ENCODE data around the gene BMP8B. TPM values are rescaled to one million over a fixed set of nuclear protein-coding genes. Genes with fewer than 3 reads are reported as not detected.

The BMP8B gene
- total RNA-seq, 4 donors from 2014 or later: 0.83 to 4.6 (median 2.3) TPM

DNA sequence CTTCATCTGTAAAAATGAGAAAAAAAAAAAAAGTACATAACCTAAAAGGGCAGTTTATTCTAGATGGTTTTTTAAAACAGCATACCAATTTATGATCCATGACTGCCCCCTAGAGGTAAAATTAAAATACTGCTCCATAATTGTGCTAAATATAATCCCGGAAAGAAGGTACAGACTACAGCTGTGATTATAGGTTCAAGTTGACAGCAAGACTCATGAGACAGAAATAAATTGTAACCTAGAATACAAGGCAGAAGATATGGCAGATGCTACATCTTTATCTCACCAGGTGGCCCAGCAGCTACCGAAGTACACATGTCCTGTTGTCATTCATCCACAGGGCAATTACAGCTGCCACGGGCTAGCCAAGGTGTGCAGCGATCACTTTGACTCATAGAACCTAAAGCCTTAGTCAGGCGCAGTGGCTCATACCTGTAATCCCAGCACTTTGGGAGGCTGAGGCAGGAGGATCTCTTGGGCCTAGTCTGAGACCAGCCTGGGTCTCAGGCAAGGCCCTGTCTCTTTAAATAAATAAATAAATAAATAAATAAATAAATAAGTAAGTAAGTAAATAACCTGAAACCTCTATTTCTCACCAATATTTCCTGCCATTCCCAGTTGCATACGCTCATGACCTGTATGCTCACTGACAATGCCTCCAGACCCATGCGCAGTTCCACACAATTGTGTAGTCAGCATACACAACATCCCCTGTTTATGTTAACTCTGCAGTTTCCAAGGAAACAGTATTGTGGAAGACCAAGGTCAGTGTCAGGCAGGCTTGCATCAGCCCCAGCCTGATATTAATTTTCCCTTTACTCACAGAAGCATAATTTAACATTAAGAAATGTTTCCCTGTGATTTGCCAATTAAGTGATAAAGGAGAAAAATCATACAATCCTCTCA is 68.3 kb downstream of the BMP8B start:
- no peaks in the 10 kb centered on the region for H3K9me3 ChIP-seq
- no peak overlapping the region for H3K27ac ChIP-seq (replicated peaks in 1 of 4)
- H3K4me1 ChIP-seq: peaks cover 0 to 3% (median 0%) of the 10 kb centered on the region in 4 donors
- intact Hi-C loops (cut with DNase I): loop anchor here (5.0 kb wide), 1 partner anchor 68 kb away; no protein-coding TSS in a partner anchor
- peaks cover 0 to 35% (median 0%) of the 10 kb centered on the region in 4 donors for H3K27me3 ChIP-seq
- no peak overlapping the region for H3K4me3 ChIP-seq
- no peak for TF ChIP-seq EP300 (IDR thresholded peaks at IDR 0.05)
- TF ChIP-seq, protein P1, sequence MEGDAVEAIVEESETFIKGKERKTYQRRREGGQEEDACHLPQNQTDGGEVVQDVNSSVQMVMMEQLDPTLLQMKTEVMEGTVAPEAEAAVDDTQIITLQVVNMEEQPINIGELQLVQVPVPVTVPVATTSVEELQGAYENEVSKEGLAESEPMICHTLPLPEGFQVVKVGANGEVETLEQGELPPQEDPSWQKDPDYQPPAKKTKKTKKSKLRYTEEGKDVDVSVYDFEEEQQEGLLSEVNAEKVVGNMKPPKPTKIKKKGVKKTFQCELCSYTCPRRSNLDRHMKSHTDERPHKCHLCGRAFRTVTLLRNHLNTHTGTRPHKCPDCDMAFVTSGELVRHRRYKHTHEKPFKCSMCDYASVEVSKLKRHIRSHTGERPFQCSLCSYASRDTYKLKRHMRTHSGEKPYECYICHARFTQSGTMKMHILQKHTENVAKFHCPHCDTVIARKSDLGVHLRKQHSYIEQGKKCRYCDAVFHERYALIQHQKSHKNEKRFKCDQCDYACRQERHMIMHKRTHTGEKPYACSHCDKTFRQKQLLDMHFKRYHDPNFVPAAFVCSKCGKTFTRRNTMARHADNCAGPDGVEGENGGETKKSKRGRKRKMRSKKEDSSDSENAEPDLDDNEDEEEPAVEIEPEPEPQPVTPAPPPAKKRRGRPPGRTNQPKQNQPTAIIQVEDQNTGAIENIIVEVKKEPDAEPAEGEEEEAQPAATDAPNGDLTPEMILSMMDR (IDR thresholded peaks at IDR 0.05): peak; percentile 66 to 79 (median 76)
- TF ChIP-seq POLR2AphosphoS5 (IDR thresholded peaks at IDR 0.05): no peak
- TF ChIP-seq POLR2A (IDR thresholded peaks at IDR 0.05; ENCODE audit: low read depth): no peak
- no peak for DNase-seq (ENCODE audit: extremely low spot score)
- no peaks in the 10 kb centered on the region for H3K36me3 ChIP-seq
- 50% methylated on average over 7 of the region's 7 CpGs for WGBS

DNA sequence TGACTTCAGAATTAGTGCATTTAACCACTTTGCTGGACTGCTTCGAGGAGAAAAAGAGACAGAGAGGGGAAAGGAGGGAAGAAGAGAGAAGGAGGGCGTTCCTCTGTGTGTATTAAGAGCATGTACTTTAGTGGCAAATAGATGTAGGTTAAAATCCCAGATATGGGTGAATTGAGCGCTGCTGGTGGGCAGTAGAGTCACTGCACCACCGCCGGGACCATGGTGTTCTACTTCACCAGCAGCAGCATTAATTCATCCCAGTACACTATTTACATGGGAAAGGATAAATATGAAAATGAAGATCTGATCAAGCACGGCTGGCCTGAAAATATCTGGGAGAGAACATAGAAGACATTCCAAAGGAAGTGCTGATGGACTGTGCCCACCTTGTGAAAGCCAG is 70.9 kb downstream of the BMP8B start:
- H3K9me3 ChIP-seq: no peaks in the 10 kb centered on the region
- no peaks in the 10 kb centered on the region for H3K36me3 ChIP-seq
- H3K27ac ChIP-seq (replicated peaks in 1 of 4): no peak overlapping the region
- DNase-seq (ENCODE audit: extremely low spot score): no peak
- H3K27me3 ChIP-seq: peaks cover 0 to 37% (median 0%) of the 10 kb centered on the region in 4 donors
- intact Hi-C loops (cut with DNase I): loop anchor here (2.0 kb wide), 1 partner anchor 111 kb away; no protein-coding TSS in a partner anchor
- 69% methylated on average over 6 of the region's 6 CpGs for WGBS
- H3K4me1 ChIP-seq: peaks cover 0 to 3% (median 0%) of the 10 kb centered on the region in 4 donors
- TF ChIP-seq, protein P1 (IDR thresholded peaks at IDR 0.05): no peak
- no peak for TF ChIP-seq POLR2AphosphoS5 (IDR thresholded peaks at IDR 0.05)
- no peak for TF ChIP-seq POLR2A (IDR thresholded peaks at IDR 0.05; ENCODE audit: low read depth)
- no peak for TF ChIP-seq EP300 (IDR thresholded peaks at IDR 0.05)
- H3K4me3 ChIP-seq: no peak overlapping the region

DNA sequence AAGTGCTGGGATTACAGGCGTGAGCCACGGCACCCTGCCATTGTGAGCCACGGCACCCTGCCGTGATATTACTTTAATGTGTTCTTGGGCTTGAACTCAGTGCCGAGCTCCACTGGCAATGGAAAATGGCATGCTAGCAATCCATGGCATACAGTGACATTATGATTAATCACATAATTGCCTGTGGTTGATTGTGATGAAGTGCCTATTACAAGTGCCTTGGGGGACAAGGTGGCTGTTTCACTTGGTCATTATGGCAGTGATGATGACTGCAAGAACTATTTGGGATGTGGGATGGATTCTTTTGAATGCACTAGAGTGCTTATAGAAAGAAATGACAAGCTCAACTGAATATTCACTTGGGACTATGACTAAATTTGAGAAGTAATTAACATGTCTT is 75.1 kb downstream of the BMP8B start:
- DNase-seq (ENCODE audit: extremely low spot score): no peak
- no peak for TF ChIP-seq POLR2AphosphoS5 (IDR thresholded peaks at IDR 0.05)
- WGBS: 96% methylated on average over 5 of the region's 5 CpGs
- Histone ChIP-seq H3K27ac (replicated peaks in 1 of 4) (no peak overlapping the region), H3K9me3 (no peaks in the 10 kb centered on the region), H3K36me3 (no peaks in the 10 kb centered on the region), H3K27me3 (peaks cover 0 to 67% (median 0%) of the 10 kb centered on the region in 4 donors), H3K4me1 (no peaks in the 10 kb centered on the region), H3K4me3 (no peak overlapping the region)
- intact Hi-C loops (cut with DNase I): no loop called here

DNA sequence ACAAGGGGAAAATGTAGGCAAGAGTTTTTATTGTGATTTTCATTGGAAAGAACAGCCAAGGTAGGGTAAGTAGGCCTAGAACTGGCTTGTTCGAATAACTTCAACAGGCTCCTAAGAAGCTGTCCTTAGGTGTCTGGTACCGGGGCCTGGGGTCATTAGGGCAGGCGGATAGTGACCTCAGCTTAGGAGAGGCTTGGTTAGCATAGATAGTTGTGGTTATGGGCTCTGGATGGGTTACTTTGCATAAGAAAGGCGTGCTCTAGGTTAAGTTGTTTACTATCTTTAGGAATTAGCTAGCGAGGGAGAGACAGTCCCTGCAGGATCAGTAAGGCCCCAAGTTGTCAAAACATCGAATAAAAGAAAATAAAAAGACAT is 76.7 kb downstream of the BMP8B start:
- no peaks in the 10 kb centered on the region for H3K4me1 ChIP-seq
- WGBS: 78% methylated on average over 6 of the region's 6 CpGs
- no peaks in the 10 kb centered on the region for H3K36me3 ChIP-seq
- intact Hi-C loops (cut with DNase I): no loop called here
- TF ChIP-seq POLR2A (IDR thresholded peaks at IDR 0.05; ENCODE audit: low read depth) (no peak), EP300 (IDR thresholded peaks at IDR 0.05) (no peak), POLR2AphosphoS5 (IDR thresholded peaks at IDR 0.05) (no peak)
- TF ChIP-seq, protein P1 (IDR thresholded peaks at IDR 0.05): no peak
- H3K27ac ChIP-seq (replicated peaks in 1 of 4): no peak overlapping the region
- no peaks in the 10 kb centered on the region for H3K9me3 ChIP-seq
- DNase-seq (ENCODE audit: extremely low spot score): no peak
- no peak overlapping the region for H3K4me3 ChIP-seq
- H3K27me3 ChIP-seq: peaks cover 0 to 54% (median 0%) of the 10 kb centered on the region in 4 donors

DNA sequence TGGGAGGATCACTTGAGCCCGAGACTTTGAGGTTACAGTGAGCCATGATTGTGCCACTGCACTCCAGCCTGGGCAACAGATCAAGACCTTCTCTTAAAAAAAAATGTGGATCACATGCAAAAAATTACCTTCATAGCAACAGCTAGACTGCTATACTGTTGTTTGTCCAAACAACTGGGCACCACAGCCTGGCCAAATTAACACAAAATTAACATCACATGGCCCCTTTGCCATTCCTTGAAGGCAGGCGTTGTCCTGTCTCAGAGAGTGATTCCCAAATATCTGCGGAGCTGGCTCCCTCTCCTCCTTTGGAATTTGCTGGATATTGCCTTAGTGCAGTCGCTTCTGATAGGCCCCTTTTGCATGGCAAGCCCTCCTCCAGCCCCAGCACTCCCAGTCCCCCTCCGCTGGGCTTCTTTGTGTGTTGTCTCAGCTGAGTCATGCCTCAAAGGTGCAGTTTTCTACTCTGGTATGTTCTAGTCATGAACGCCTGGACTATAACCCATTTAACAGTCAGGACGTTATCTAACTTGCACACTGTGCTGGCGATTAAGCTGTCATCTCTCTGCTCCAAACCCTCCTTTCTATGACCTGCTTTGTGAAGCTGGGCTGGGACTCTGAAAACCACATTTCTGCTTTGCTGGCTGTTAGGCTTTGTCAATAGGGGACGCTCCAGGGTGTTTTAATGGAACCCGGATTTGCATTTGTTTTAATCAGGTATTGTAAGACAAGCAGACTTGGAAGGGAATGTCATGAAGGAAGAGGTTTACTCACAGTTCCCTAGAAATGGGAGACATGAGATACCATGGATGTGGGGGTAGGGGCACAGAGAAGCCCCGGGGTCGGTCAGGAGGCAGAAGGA is 77.3 kb downstream of the BMP8B start:
- Histone ChIP-seq H3K9me3 (no peaks in the 10 kb centered on the region), H3K4me3 (no peak overlapping the region), H3K27ac (replicated peaks in 1 of 4) (no peak overlapping the region), H3K36me3 (no peaks in the 10 kb centered on the region), H3K27me3 (peaks cover 0 to 48% (median 0%) of the 10 kb centered on the region in 4 donors), H3K4me1 (no peaks in the 10 kb centered on the region)
- WGBS: 79% methylated on average over 12 of the region's 12 CpGs
- intact Hi-C loops (cut with DNase I): no loop called here
- TF ChIP-seq POLR2A (IDR thresholded peaks at IDR 0.05; ENCODE audit: low read depth) (no peak), POLR2AphosphoS5 (IDR thresholded peaks at IDR 0.05) (no peak)
- TF ChIP-seq, protein P1 (IDR thresholded peaks at IDR 0.05): no peak
- DNase-seq (ENCODE audit: extremely low spot score): no peak
